Measurements from ENCODE around the gene SMARCA4.
A peak's percentile ranks its signal among the peaks of the same experiment; 100 is the strongest.

Gene SMARCA4

DNA sequence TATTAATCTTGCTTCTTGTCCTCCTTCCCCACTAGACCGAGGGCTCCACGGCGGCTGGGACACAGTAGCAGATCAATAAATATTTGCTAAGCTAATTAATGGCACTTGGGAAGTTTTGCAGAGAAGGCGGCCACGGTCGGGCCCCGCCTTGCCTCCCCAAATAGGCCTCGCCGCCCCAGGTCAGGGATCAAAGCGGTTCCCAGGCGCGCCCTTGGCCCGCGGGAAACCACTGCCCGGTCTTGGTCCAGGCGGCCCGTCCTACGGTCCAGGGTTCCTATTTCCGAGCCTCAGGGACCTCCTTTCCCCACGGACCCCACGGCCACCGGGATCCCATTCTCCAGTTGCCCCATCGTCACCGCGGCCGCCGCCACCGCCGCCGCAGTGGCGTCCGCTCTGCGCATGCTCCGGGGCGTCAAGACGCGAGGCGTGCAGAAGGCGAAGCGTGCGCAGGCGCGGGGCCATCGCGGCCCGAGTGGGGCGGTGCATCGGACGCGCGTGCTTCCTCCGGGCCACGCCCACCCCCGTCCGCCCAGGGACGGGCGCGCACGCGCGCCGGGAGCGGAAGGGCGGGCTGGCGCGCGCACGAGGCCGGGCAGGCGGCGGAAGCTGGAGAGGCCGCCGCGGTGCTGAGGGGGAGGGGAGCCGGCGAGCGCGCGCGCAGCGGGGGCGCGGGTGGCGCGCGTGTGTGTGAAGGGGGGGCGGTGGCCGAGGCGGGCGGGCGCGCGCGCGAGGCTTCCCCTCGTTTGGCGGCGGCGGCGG is at the start of gene SMARCA4:
Gene SMARCA4, plus strand, starts transcription at position 717 of the 759 bp plus-strand sequence. CDS start 23,122 bp downstream, outside the sequence.
- in situ Hi-C loops (cut with HindIII; ENCODE audit: low pct_unique_long_range_greater_than_20kb, low sequenced_read_pairs), result no loop called here
- TF ChIP-seq JUND (IDR thresholded peaks at IDR 0.05; ENCODE audit: low read depth), result no peak
- DNase-seq (ENCODE audit: low read depth in 1 of 2, low spot score in 1 of 2), result peak; percentile 92 to 96

- DNase-seq (ENCODE audit: low read depth in 1 of 2, low spot score in 1 of 2), result no peak
- no peak for TF ChIP-seq JUND (IDR thresholded peaks at IDR 0.05; ENCODE audit: low read depth)
- in situ Hi-C loops (cut with HindIII; ENCODE audit: low pct_unique_long_range_greater_than_20kb, low sequenced_read_pairs), result no loop called here
Observed at GRCh38 chr19:10911579-10912363, 49.1 kb upstream of the SMARCA4 start.

- no peak for TF ChIP-seq JUND (IDR thresholded peaks at IDR 0.05; ENCODE audit: low read depth)
- in situ Hi-C loops (cut with HindIII; ENCODE audit: low pct_unique_long_range_greater_than_20kb, low sequenced_read_pairs), result no loop called here
- no peak for DNase-seq (ENCODE audit: low read depth in 1 of 2, low spot score in 1 of 2)
Observed at GRCh38 chr19:10912619-10913018, 48.2 kb upstream of the SMARCA4 start.

GRCh38 chr19:10913716-10914340 is 47.0 kb upstream of the SMARCA4 start:
- no peak for DNase-seq (ENCODE audit: low read depth in 1 of 2, low spot score in 1 of 2)
- in situ Hi-C loops (cut with HindIII; ENCODE audit: low pct_unique_long_range_greater_than_20kb, low sequenced_read_pairs), result no loop called here
- no peak for TF ChIP-seq JUND (IDR thresholded peaks at IDR 0.05; ENCODE audit: low read depth)

- in situ Hi-C loops (cut with HindIII; ENCODE audit: low pct_unique_long_range_greater_than_20kb, low sequenced_read_pairs), result no loop called here
- no peak for TF ChIP-seq JUND (IDR thresholded peaks at IDR 0.05; ENCODE audit: low read depth)
- no peak for DNase-seq (ENCODE audit: low read depth in 1 of 2, low spot score in 1 of 2)
Observed at GRCh38 chr19:10915130-10916091, 45.4 kb upstream of the SMARCA4 start.

DNA sequence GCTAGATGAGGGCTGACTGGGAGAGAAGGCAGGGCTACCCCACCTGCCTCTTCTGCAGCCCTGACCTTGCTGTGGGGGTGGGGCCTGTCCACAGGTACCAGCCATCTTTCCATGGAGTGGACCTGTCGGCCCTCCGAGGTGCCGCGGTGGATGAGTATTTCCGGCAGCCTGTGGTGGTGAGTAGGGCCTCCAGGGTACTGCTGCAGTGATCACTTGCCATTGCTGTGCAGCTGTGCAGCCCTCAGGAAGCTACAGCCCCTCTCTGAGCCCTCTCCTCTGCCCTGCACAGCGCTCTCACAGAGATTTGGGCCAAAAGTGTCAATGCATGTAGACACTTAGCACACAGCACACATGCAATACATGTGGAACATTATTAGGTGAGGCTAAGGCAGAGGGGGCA is 44.2 kb upstream of the SMARCA4 start:
- in situ Hi-C loops (cut with HindIII; ENCODE audit: low pct_unique_long_range_greater_than_20kb, low sequenced_read_pairs), result no loop called here
- DNase-seq (ENCODE audit: low read depth in 1 of 2, low spot score in 1 of 2), result no peak
- no peak for TF ChIP-seq JUND (IDR thresholded peaks at IDR 0.05; ENCODE audit: low read depth)

- in situ Hi-C loops (cut with HindIII; ENCODE audit: low pct_unique_long_range_greater_than_20kb, low sequenced_read_pairs), result no loop called here
- TF ChIP-seq JUND (IDR thresholded peaks at IDR 0.05; ENCODE audit: low read depth), result no peak
- no peak for DNase-seq (ENCODE audit: low read depth in 1 of 2, low spot score in 1 of 2)
Observed at GRCh38 chr19:10918359-10918758, 42.5 kb upstream of the SMARCA4 start.

GRCh38 chr19:10919352-10920287 is 41.2 kb upstream of the SMARCA4 start:
- no peak for TF ChIP-seq JUND (IDR thresholded peaks at IDR 0.05; ENCODE audit: low read depth)
- in situ Hi-C loops (cut with HindIII; ENCODE audit: low pct_unique_long_range_greater_than_20kb, low sequenced_read_pairs), result no loop called here
- DNase-seq (ENCODE audit: low read depth in 1 of 2, low spot score in 1 of 2), result no peak

DNA sequence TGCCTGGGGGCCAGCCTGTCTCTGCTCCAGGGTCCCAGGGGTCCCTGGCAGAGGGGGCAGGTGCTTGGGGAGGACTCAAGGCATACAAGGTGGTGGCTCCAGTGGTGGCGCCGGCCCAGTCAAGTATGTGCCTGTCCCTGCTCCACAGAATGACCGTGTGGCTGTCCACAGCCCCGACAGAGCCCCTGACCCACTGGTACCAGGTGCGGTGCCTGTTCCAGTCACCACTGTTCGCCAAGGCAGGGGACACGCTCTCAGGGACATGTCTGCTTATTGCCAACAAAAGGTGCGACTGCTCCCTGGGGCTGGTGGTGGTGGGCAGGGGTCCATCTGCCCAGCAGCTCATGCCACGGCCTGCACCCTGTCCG is 40.6 kb upstream of the SMARCA4 start:
- DNase-seq (ENCODE audit: low read depth in 1 of 2, low spot score in 1 of 2), result no peak
- in situ Hi-C loops (cut with HindIII; ENCODE audit: low pct_unique_long_range_greater_than_20kb, low sequenced_read_pairs), result no loop called here
- no peak for TF ChIP-seq JUND (IDR thresholded peaks at IDR 0.05; ENCODE audit: low read depth)

GRCh38 chr19:10920781-10921180 is 40.0 kb upstream of the SMARCA4 start:
- in situ Hi-C loops (cut with HindIII; ENCODE audit: low pct_unique_long_range_greater_than_20kb, low sequenced_read_pairs), result no loop called here
- no peak for TF ChIP-seq JUND (IDR thresholded peaks at IDR 0.05; ENCODE audit: low read depth)
- no peak for DNase-seq (ENCODE audit: low read depth in 1 of 2, low spot score in 1 of 2)

Measured in T47D (cell line).